ENCODE data around the gene SNX12. TPM values are rescaled to one million over a fixed set of nuclear protein-coding genes. Genes with fewer than 3 reads are reported as not detected.

Gene SNX12
- total RNA-seq, 1 donor from 2014 or later = 60.9 TPM

DNA sequence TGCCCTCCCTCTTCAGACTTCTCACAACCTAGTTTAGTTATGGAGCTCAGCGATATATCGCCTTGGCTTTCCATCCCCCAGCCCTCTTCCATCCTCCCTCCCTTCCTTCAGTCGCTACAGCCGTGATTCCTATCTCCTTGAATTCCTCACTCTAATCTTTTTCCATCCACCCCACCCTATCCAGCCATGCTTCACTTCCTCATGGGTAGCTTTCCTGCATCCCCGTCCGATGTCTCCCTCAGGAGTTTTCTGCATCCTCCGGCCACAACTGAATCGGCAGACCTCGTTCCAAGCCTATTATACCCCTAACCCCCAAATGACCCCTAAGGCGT lies 456 bp downstream of the SNX12 start:
- TF ChIP-seq, protein P1, sequence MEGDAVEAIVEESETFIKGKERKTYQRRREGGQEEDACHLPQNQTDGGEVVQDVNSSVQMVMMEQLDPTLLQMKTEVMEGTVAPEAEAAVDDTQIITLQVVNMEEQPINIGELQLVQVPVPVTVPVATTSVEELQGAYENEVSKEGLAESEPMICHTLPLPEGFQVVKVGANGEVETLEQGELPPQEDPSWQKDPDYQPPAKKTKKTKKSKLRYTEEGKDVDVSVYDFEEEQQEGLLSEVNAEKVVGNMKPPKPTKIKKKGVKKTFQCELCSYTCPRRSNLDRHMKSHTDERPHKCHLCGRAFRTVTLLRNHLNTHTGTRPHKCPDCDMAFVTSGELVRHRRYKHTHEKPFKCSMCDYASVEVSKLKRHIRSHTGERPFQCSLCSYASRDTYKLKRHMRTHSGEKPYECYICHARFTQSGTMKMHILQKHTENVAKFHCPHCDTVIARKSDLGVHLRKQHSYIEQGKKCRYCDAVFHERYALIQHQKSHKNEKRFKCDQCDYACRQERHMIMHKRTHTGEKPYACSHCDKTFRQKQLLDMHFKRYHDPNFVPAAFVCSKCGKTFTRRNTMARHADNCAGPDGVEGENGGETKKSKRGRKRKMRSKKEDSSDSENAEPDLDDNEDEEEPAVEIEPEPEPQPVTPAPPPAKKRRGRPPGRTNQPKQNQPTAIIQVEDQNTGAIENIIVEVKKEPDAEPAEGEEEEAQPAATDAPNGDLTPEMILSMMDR (IDR thresholded peaks at IDR 0.05) = no peak
- peaks cover 7% of the 10 kb centered on the region for H3K4me1 Mint-ChIP-seq (ENCODE audit: low read depth)
- no peak for DNase-seq (ENCODE audit: low spot score)
- H3K4me3 Mint-ChIP-seq (ENCODE audit: unreplicated experiment) = peak overlapping the region; percentile 95
- H3K9me3 Mint-ChIP-seq (ENCODE audit: low read depth) = no peaks in the 10 kb centered on the region
- peak overlapping the region; percentile 93 for H3K27ac Mint-ChIP-seq (ENCODE audit: unreplicated experiment)
- no peaks in the 10 kb centered on the region for H3K36me3 Mint-ChIP-seq (ENCODE audit: low read depth)
- H3K27me3 Mint-ChIP-seq (ENCODE audit: low read depth) = no peaks in the 10 kb centered on the region

DNA sequence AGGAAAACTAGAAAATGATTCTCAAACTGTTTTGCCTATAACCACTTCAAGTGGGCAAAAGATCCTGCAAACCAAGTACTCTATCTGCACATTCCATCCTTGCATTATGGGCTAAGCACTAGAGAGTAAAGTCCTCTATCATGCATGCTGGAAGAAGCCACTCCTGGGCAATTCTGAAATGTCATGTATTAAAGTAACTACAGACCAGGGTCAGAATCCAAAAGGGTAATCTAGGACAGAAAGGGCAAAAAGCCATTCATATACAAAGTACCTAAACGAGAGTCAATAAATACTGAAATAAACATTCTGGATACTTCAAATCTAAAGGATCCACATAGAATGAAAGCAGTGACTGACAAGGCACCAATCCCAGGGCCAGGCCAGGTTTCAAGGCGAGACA lies 1.0 kb downstream of the SNX12 start:
- Mint-ChIP-seq H3K4me3 (ENCODE audit: unreplicated experiment) (peak overlapping the region; percentile 95), H3K9me3 (ENCODE audit: low read depth) (no peaks in the 10 kb centered on the region), H3K27ac (ENCODE audit: unreplicated experiment) (peak overlapping the region; percentile 93), H3K27me3 (ENCODE audit: low read depth) (no peaks in the 10 kb centered on the region), H3K4me1 (ENCODE audit: low read depth) (peaks cover 7% of the 10 kb centered on the region), H3K36me3 (ENCODE audit: low read depth) (no peaks in the 10 kb centered on the region)
- TF ChIP-seq, protein P1 (IDR thresholded peaks at IDR 0.05) = no peak
- no peak for DNase-seq (ENCODE audit: low spot score)

DNA sequence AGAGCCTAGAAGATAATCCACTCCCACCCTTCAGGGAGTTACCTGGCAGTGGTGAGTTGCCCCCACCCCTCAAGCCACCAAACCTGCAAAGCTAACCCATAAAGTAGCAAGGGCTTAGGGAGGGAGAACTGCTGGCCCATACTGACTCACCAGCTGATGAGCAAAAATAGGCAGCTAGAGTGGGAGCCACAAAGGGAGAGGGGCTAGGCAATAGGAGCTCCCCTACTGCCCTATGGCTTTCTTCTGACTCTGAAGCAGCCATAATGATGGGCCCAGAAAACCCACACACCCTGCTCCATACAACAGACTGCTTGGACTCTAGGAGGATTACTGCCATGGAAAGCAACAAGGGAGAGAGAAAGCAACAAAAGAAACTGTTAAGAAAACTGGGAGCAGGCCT lies 8.0 kb downstream of the SNX12 start:
- H3K4me1 Mint-ChIP-seq (ENCODE audit: low read depth) = peaks cover 12% of the 10 kb centered on the region
- H3K27ac Mint-ChIP-seq (ENCODE audit: unreplicated experiment) = no peak overlapping the region
- no peaks in the 10 kb centered on the region for H3K9me3 Mint-ChIP-seq (ENCODE audit: low read depth)
- TF ChIP-seq, protein P1 (IDR thresholded peaks at IDR 0.05) = no peak
- no peak for DNase-seq (ENCODE audit: low spot score)
- no peak overlapping the region for H3K4me3 Mint-ChIP-seq (ENCODE audit: unreplicated experiment)
- no peaks in the 10 kb centered on the region for H3K27me3 Mint-ChIP-seq (ENCODE audit: low read depth)
- peaks cover 7% of the 10 kb centered on the region for H3K36me3 Mint-ChIP-seq (ENCODE audit: low read depth)

DNA sequence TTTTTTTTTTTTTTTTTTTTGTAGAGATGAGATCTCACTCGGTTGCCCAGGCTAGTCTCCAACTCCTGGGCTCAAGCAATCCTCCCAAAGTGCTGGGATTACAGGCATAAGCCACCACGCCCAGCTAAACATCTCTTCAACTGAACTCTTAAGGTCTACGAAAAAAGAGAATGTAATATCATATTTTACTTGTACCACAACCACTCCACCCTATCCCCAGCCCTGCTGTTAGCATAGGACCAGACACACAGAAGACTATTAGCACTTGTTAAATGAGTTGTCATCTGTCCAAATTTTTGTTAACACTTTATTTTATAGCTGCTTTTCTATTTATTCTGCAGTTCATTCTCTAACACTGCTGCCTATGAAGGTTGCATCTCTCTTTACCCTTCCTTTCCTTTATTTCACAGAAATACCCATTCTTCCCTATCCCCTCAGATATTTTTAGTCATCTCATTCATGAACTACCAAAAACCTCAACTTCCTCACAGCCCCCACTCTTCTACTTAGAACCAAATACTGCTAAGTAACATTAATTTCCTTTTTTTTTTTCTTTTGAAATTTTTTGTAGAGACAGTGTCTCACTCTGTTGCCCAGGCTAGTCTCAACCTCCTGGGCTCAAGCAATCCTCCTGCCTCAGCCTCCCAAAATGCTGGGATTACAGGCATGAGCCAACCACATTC lies 10.1 kb downstream of the SNX12 start:
- Mint-ChIP-seq H3K4me3 (ENCODE audit: unreplicated experiment) (no peak overlapping the region), H3K27ac (ENCODE audit: unreplicated experiment) (no peak overlapping the region), H3K27me3 (ENCODE audit: low read depth) (no peaks in the 10 kb centered on the region), H3K36me3 (ENCODE audit: low read depth) (peaks cover 7% of the 10 kb centered on the region), H3K9me3 (ENCODE audit: low read depth) (no peaks in the 10 kb centered on the region), H3K4me1 (ENCODE audit: low read depth) (peaks cover 12% of the 10 kb centered on the region)
- TF ChIP-seq, protein P1 (IDR thresholded peaks at IDR 0.05) = no peak
- no peak for DNase-seq (ENCODE audit: low spot score)

DNA sequence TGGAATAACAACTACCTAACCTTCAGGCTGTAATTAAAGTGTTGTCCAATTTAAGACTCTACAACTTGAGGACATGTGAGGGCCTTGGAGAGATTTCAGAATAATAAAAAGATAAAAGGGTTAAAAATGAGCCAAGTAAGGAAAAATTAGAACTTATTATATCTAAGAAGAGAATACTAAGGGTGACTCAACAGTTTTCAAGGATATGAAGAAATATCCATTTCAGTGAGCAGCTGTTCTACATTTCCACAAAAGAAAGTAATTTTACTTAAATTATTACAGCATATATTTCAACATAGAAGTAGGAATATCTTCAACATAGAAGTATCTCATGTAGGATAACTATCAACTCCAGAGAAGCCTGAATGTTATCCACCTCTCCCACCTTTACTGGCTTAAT lies 11.3 kb downstream of the SNX12 start:
- DNase-seq (ENCODE audit: low spot score) = no peak
- no peaks in the 10 kb centered on the region for H3K27me3 Mint-ChIP-seq (ENCODE audit: low read depth)
- H3K36me3 Mint-ChIP-seq (ENCODE audit: low read depth) = peaks cover 6% of the 10 kb centered on the region
- TF ChIP-seq, protein P1 (IDR thresholded peaks at IDR 0.05) = no peak
- no peaks in the 10 kb centered on the region for H3K9me3 Mint-ChIP-seq (ENCODE audit: low read depth)
- H3K4me1 Mint-ChIP-seq (ENCODE audit: low read depth) = peaks cover 12% of the 10 kb centered on the region
- no peak overlapping the region for H3K4me3 Mint-ChIP-seq (ENCODE audit: unreplicated experiment)
- H3K27ac Mint-ChIP-seq (ENCODE audit: unreplicated experiment) = no peak overlapping the region
